ENCODE data around the gene NUAK2. TPM values are rescaled to one million over a fixed set of nuclear protein-coding genes. Genes with fewer than 3 reads are reported as not detected.

The NUAK2 gene
- polyA plus RNA-seq, 3 donors: 9.1 to 44.9 (median 21.9) TPM

GRCh38 chr1:205360891-205361290, 39.3 kb upstream of the NUAK2 start:
- Histone ChIP-seq H3K9me3 (replicated peaks in 1 of 2; ENCODE audit: control insufficient read depth in 1 of 2, insufficient read depth in 1 of 2, low read length in 2 of 2) (no peaks in the 10 kb centered on the region), H3K4me1 (ENCODE audit: control insufficient read depth in 1 of 2, insufficient read depth in 2 of 2, low read length in 2 of 2) (no peaks in the 10 kb centered on the region), H3K36me3 (replicated peaks in 1 of 2; ENCODE audit: control insufficient read depth in 1 of 2, insufficient read depth in 2 of 2, low read length in 2 of 2) (no peaks in the 10 kb centered on the region), H3K9ac (ENCODE audit: insufficient read depth, low read length, poor library complexity, severe bottlenecking) (no peak overlapping the region), H4K20me1 (ENCODE audit: insufficient read depth, low read length) (no peaks in the 10 kb centered on the region), H2AFZ (ENCODE audit: insufficient read depth, low read depth, low read length, poor library complexity, severe bottlenecking) (no peak overlapping the region), H3K79me2 (ENCODE audit: insufficient read depth, low read length) (no peaks in the 10 kb centered on the region), H3K4me3 (replicated peaks in 1 of 3; ENCODE audit: low read depth in 2 of 3, low read length in 3 of 3) (no peak overlapping the region), H3K4me2 (replicated peaks; ENCODE audit: extremely low read depth, low read length, poor library complexity, severe bottlenecking) (no peak overlapping the region), H3K27me3 (ENCODE audit: control insufficient read depth in 2 of 2, insufficient read depth in 2 of 2, low read length in 2 of 2) (peaks cover 2 to 11% of the 10 kb centered on the region in 2 donors), H3K27ac (ENCODE audit: low read depth in 1 of 2, low read length in 2 of 2) (no peak overlapping the region)
- H3K27me3 Mint-ChIP-seq (ENCODE audit: low read depth in 3 of 3): peaks cover 7 to 41% (median 24%) of the 10 kb centered on the region in 3 donors
- peak overlapping the region in 1 of 7 donors; percentile 55 for H3K27ac Mint-ChIP-seq
- no peaks in the 10 kb centered on the region for H3K36me3 Mint-ChIP-seq
- no peak overlapping the region for H3K4me3 Mint-ChIP-seq
- peaks cover 2% of the 10 kb centered on the region for H3K4me1 Mint-ChIP-seq
- H3K9me3 Mint-ChIP-seq: no peaks in the 10 kb centered on the region
- TF ChIP-seq CTCF (IDR thresholded peaks at IDR 0.05): no peak
- no peak for DNase-seq
- intact Hi-C loops (cut with micrococcal nuclease): no loop called here
- WGBS (ENCODE audit: insufficient coverage): 100% methylated on average over 2 of the region's 4 CpGs

- H3K27ac ChIP-seq (ENCODE audit: low read depth in 1 of 2, low read length in 2 of 2): no peak overlapping the region
- no peaks in the 10 kb centered on the region for H3K79me2 ChIP-seq (ENCODE audit: insufficient read depth, low read length)
- H3K4me2 ChIP-seq (replicated peaks; ENCODE audit: extremely low read depth, low read length, poor library complexity, severe bottlenecking): no peak overlapping the region
- H4K20me1 ChIP-seq (ENCODE audit: insufficient read depth, low read length): no peaks in the 10 kb centered on the region
- Mint-ChIP-seq H3K4me1 (peaks cover 2% of the 10 kb centered on the region), H3K27me3 (ENCODE audit: low read depth in 3 of 3) (peaks cover 7 to 40% (median 24%) of the 10 kb centered on the region in 3 donors), H3K36me3 (no peaks in the 10 kb centered on the region), H3K9me3 (no peaks in the 10 kb centered on the region), H3K4me3 (no peak overlapping the region), H3K27ac (no peak overlapping the region)
- WGBS (ENCODE audit: insufficient coverage): 82% methylated on average over 11 of the region's 11 CpGs
- H3K27me3 ChIP-seq (ENCODE audit: control insufficient read depth in 2 of 2, insufficient read depth in 2 of 2, low read length in 2 of 2): peaks cover 2 to 11% of the 10 kb centered on the region in 2 donors
- DNase-seq: no peak
- no peak overlapping the region for H3K4me3 ChIP-seq (replicated peaks in 1 of 3; ENCODE audit: low read depth in 2 of 3, low read length in 3 of 3)
- H3K9me3 ChIP-seq (replicated peaks in 1 of 2; ENCODE audit: control insufficient read depth in 1 of 2, insufficient read depth in 1 of 2, low read length in 2 of 2): no peaks in the 10 kb centered on the region
- no peaks in the 10 kb centered on the region for H3K4me1 ChIP-seq (ENCODE audit: control insufficient read depth in 1 of 2, insufficient read depth in 2 of 2, low read length in 2 of 2)
- no peak overlapping the region for H3K9ac ChIP-seq (ENCODE audit: insufficient read depth, low read length, poor library complexity, severe bottlenecking)
- intact Hi-C loops (cut with micrococcal nuclease): loop anchor here in 1 of 2 donors (2.0 kb wide), 1 partner anchor 19 kb away; no protein-coding TSS in a partner anchor
- H3K36me3 ChIP-seq (replicated peaks in 1 of 2; ENCODE audit: control insufficient read depth in 1 of 2, insufficient read depth in 2 of 2, low read length in 2 of 2): no peaks in the 10 kb centered on the region
- no peak overlapping the region for H2AFZ ChIP-seq (ENCODE audit: insufficient read depth, low read depth, low read length, poor library complexity, severe bottlenecking)
- no peak for TF ChIP-seq CTCF (IDR thresholded peaks at IDR 0.05)
These were observed 38.4 kb upstream of the NUAK2 start for GRCh38 chr1:205359771-205360565.
